Nephron progenitor cell (in vitro differentiated cells): ENCODE measurements around the gene CBX8.

ENCODE experiments used
- DNase-seq: peaks from one replicate; pipeline ENCODE4 v3.0.0; 2021
- H3K27ac Mint-ChIP-seq: 2 replicates; pipeline ENCODE4 v1.8.0; 2021; ENCODE audit warnings: mild to moderate bottlenecking, moderate library complexity, mixed read lengths
- H3K27me3 Mint-ChIP-seq: 2 replicates; pipeline ENCODE4 v1.8.0; 2021; ENCODE audit warnings: mild to moderate bottlenecking, low read depth, mixed read lengths; ENCODE audit not compliant: poor library complexity
- H3K36me3 Mint-ChIP-seq: 2 replicates; pipeline ENCODE4 v1.8.0; 2021; ENCODE audit warnings: low read depth, mixed read lengths
- H3K4me1 Mint-ChIP-seq: 2 replicates; pipeline ENCODE4 v1.8.0; 2021; ENCODE audit warnings: mixed read lengths
- H3K4me3 Mint-ChIP-seq: 2 replicates; pipeline ENCODE4 v1.8.0; 2021; ENCODE audit warnings: mild to moderate bottlenecking, moderate library complexity, mixed read lengths
- H3K9me3 Mint-ChIP-seq: 2 replicates; pipeline ENCODE4 v1.8.0; 2021; ENCODE audit warnings: mild to moderate bottlenecking, moderate library complexity, mixed read lengths
- TF ChIP-seq, protein P1 (sequence below): fragments of 200-600 bp; sonication (generic); IDR thresholded peaks from 2 replicates; pipeline ENCODE4 v1.5.0; 2021; ENCODE audit warnings: antibody characterized with exemption

The CBX8 gene

GRCh38 chr17:79779084-79779529, 17.8 kb downstream of the CBX8 start:
- DNase-seq: peak; percentile 35
- Mint-ChIP-seq H3K4me3 (peak overlapping the region; percentile 97), H3K9me3 (no peaks in the 10 kb centered on the region), H3K36me3 (peaks cover 49% of the 10 kb centered on the region), H3K27ac (peak overlapping the region; percentile 92), H3K27me3 (peaks cover 3% of the 10 kb centered on the region), H3K4me1 (peaks cover 76% of the 10 kb centered on the region)
- TF ChIP-seq, protein P1, sequence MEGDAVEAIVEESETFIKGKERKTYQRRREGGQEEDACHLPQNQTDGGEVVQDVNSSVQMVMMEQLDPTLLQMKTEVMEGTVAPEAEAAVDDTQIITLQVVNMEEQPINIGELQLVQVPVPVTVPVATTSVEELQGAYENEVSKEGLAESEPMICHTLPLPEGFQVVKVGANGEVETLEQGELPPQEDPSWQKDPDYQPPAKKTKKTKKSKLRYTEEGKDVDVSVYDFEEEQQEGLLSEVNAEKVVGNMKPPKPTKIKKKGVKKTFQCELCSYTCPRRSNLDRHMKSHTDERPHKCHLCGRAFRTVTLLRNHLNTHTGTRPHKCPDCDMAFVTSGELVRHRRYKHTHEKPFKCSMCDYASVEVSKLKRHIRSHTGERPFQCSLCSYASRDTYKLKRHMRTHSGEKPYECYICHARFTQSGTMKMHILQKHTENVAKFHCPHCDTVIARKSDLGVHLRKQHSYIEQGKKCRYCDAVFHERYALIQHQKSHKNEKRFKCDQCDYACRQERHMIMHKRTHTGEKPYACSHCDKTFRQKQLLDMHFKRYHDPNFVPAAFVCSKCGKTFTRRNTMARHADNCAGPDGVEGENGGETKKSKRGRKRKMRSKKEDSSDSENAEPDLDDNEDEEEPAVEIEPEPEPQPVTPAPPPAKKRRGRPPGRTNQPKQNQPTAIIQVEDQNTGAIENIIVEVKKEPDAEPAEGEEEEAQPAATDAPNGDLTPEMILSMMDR: no peak

GRCh38 chr17:79778504-79779083, 18.3 kb downstream of the CBX8 start:
- TF ChIP-seq, protein P1: no peak
- Mint-ChIP-seq H3K27me3 (peaks cover 7% of the 10 kb centered on the region), H3K9me3 (no peaks in the 10 kb centered on the region), H3K27ac (peak overlapping the region; percentile 92), H3K4me3 (peak overlapping the region; percentile 97), H3K4me1 (peaks cover 81% of the 10 kb centered on the region), H3K36me3 (peaks cover 47% of the 10 kb centered on the region)
- peak; percentile 60 for DNase-seq

DNA sequence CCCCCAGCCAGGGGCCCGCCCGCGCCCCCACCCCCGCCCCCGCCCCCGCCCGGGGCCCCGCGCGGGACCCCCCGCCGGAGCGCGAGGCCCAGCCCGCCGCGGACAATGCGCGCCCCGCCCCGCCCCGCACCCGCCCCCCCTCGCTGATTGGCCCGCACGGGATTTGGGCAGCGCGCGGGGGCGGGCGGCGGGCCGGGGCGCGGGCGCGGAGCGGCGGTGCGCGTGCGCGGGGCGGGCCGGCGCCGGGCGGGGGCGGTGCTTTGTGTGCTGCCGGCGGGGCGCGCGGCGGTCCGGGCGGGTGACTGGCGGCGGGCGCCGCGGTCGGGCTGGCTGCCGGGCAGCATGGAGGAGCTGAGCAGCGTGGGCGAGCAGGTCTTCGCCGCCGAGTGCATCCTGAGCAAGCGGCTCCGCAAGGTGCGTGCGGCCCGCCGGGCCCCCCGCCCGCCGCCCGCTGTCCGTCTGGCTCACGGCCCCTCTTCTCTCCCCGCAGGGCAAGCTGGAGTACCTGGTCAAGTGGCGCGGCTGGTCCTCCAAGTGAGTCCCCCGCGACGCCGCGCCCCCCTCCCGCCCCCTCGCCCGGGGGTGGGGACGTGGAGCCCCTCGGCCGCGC, 18.9 kb downstream of the CBX8 start, which contains the start of gene CBX2:
Gene CBX2, plus strand, starts transcription at position 255 of the 610 bp plus-strand sequence. Its CDS starts 88 bp downstream, at position 343.
- Mint-ChIP-seq H3K27me3 (peaks cover 8% of the 10 kb centered on the region), H3K4me1 (peaks cover 84% of the 10 kb centered on the region), H3K27ac (peak within 1 kb of the TSS; percentile 92), H3K4me3 (peak within 1 kb of the TSS; percentile 97), H3K9me3 (no peaks in the 10 kb centered on the region), H3K36me3 (peaks cover 41% of the 10 kb centered on the region)
- TF ChIP-seq, protein P1: no peak
- DNase-seq: peak; percentile 91

DNA sequence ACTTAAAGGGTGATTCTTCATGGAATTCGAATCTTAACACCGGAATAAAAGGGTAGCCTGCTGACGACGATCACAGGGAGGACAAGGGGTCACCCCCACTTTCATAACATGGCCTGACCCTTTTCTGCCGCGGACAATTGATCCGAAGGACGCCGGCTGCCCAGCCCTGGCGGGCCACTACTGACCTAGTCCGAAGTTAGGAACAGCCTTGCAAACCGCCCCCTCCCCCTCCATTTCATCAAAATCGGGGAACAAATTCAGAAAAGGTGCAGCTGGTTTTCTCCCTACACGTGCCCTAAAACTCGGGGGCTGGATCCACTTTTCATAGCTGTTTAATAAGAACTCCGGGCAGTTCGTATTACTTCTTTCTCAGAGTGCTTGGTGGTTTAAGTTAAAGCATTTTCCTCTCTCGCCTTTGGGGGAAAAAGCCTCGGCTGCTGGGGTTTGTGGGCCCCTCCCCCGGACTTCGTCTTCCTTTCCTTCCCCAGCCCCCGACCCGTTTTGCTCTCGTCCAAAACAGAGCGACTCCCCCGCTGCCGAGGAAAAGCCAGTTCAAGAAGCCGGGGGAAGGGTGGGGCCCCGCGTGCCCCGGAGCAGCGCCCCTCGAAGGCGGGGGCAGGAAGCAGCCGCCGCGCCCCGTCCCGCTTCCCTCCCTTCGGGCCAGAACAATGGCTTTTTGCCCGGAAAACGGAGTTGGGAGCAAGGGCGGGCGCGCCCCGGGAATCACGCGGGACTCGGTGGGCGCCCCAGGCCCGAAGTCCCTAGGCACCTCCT, 19.6 kb downstream of the CBX8 start:
- Mint-ChIP-seq H3K4me1 (peaks cover 81% of the 10 kb centered on the region), H3K4me3 (peak overlapping the region; percentile 75), H3K27me3 (peaks cover 8% of the 10 kb centered on the region), H3K27ac (peak overlapping the region; percentile 79), H3K36me3 (peaks cover 34% of the 10 kb centered on the region), H3K9me3 (no peaks in the 10 kb centered on the region)
- peak; percentile 68 for DNase-seq
- TF ChIP-seq, protein P1: no peak

DNA sequence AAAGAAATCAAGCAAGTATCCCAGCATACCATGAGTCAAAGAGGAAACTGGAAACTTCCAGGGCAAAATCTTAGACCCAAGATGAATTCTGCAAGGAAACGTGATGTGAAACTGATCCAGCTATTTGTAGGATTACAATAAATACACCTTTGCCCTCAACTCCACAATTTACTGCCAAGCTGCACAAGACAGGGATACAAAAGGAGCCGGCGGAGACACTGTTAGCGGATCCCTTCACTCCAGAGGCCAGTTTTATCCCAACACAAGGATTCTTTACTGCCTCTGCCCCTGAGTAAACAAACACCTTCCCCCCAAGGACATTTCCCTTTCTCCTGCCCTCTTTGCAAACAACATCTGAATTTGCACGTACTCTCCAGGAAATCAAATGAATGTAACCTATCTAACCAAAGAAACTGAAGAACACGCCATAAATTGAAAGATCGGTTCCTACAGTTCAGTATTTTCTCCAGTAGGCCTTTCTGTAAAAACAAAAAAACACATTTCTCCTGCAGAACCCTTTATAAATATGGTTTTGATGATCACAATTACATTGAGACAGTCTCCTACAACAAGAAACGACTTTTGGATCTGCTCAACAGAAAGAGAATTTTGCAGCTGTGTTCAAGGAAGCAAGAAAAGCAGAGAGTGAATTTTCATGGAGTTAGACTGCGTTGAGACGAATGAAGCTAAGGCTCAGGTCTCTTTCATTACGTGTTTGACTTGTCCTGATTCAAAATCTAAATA, 20.3 kb downstream of the CBX8 start:
- TF ChIP-seq, protein P1: no peak
- Mint-ChIP-seq H3K27me3 (peaks cover 8% of the 10 kb centered on the region), H3K4me3 (peak overlapping the region; percentile 75), H3K27ac (peak overlapping the region; percentile 79), H3K9me3 (no peaks in the 10 kb centered on the region), H3K4me1 (peaks cover 78% of the 10 kb centered on the region), H3K36me3 (peaks cover 28% of the 10 kb centered on the region)
- DNase-seq: no peak
